ENCODE measurements around the gene LRRC8E.

- TF ChIP-seq JUND (IDR thresholded peaks at IDR 0.05) (no peak), CTCF (IDR thresholded peaks at IDR 0.05 in 2 of 3, conservative IDR thresholded peaks at IDR 0.05 in 1 of 3; ENCODE audit: borderline replicate concordance in 1 of 3, insufficient read depth in 1 of 3, low read depth in 2 of 3, low read length in 2 of 3) (no peak)
Observed at GRCh38 chr19:7900931-7901330, 12.6 kb downstream of the LRRC8E start.

Measured in HCT116 (cell line).